Activated naive CD4-positive, alpha-beta T cell treated with anti-CD3 and anti-CD28 coated beads, Interleukin-2, amount 50 U/mL, for 16 hours (primary cell): ENCODE measurements around the gene TIAM2.
"Not testable (repeated sequence)": the region's sequence is repeated elsewhere in the genome, so short reads cannot be mapped to it uniquely, and the experiment has no call there.

Experiments
- DNase-seq: peaks from one replicate; pipeline ENCODE4 v3.0.0-alpha.2; 2020

Gene TIAM2

DNA sequence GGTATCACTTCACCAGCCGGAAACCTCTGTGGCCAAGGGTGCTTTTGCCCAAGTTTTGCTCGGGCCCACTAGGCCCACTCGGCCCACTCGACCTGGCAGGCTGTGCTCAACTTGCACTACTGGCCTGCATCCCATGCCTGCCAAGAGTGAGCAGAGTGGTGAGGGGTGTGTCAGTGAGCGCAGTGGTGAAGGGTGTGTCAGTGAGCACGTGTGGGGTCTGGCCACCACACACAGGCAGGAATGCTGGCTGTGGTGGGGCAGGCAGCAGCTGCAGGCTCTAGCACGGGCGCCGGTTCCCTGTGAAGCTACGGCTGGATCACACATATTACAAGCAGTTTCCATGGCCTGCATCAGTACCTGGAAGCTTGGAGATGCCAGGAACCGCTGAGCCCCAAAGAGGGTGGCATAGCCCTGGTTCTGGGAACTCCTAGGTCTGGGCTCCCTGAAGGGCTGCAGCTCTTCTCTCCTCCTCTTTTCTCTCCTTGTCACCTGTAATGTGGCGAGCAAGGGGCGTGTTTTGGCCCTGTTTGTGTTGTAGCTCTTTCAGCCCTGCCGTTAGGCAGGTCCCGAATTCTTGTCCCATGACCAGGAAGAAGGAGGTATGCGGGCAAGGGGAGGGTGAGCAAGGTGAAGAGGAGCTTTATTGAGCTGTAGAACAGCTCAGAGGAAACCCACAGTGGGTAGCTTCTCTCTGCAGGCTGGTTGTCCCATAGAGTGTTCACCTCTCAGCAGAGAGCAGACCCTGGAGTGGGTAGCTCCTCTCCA lies 217.7 kb downstream of the TIAM2 start:
- DNase-seq = no peak

DNA sequence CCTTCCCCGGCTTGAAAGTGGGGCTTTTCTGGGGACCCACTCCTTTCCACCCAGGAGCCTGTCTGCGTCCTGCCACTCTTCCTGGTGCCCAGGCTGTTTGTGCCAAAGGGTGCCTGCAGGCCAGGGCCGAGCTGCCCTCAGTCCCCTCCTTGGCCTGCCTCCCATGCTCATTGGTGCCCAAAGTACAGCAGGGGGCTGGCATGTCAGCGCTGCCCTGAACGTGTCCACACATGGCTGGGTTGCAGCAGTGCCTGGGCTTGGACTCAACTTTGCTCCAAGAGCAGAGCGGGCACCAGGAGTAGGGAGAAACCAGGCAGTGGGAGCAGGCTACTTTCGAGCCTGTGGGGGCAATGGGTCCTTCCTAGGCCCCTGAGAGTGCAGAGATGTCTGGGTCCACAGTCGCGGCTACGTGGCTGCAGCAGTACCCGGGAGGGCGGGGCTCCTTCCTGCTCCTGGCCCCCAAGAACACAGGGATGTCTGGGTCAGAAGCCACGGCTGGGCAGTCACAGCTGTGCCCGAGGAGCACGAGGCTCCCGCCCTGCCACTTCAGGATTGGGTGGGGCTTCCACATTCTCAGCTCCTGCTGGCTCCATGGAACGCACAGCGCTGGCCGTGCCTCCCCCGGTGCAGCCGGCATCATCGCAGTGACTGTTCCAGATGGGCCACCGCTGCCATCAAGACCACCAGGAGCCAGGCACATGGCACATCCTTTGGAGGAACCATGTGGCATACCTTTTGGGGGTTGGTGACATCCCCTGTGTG lies 218.7 kb downstream of the TIAM2 start:
- no peak for DNase-seq

DNA sequence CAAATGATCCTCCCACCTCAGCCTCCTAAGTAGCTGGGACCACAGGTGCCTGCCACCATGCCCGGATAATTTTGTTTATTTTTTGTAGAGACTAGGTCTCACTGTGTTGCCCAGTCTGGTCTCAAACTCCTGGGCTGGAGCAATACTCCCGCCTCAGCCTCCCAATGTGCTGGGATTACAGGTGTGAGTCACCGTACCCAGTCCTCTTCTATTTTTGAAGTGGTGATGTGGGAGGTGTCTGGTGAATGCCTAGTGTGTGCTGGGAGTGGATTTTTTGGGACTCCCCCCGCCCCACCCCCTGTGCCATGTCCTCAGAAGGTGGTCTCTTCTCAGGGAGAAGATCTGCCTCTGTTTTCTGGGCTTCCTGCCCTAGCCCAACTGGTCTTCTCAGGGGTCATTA lies 220.8 kb downstream of the TIAM2 start:
- no peak for DNase-seq

DNA sequence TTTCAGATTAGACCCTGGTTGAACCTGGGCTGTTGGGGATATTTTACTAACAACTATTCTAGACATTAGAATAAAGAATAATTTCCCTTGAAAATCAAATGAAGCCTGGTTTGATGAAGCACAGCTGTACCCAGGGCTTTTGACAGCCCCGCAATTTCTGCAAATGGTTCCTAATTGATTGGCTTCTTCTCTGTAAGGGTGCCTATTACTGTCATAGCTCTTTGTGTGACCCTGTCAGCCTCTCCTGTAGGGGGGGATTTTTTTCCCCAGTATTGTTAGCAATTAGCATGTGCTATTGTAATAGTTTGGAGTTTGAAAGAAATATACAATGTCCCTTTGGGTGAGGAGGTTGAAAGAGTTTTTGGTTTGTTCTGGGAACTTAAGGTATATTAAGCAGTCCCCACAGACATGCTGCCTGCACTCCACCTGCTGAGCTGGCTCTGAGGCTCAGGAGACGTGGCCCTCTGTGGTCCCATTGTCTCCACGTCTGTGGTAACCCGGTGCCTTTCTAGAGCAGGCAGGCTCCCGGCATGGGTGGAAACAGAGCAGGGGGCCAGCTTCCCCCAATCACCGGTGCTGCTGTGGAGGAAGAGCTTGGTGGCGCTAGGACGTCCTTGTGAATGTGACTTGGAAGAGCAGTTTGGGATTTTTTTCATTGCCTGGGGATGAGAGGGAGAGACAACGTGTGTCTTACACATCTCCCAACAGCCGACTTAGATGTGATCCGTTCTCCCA lies 221.4 kb downstream of the TIAM2 start:
- no peak for DNase-seq

DNA sequence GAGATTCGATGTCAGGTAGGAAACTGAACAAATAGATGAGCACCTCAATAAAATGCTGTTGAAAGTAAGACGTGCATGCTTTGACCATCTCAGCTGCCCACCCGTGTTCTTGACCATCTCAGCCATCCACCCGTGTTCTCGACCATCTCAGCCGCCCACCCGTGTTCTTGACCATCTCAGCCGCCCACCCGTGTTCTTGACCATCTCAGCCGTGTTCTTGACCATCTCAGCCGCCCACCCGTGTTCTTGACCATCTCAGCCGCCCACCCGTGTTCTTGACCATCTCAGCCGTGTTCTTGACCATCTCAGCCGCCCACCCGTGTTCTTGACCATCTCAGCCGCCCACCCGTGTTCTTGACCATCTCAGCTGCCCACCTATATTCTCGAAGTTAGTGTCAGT lies 223.6 kb downstream of the TIAM2 start:
- DNase-seq = not testable (repeated sequence)

DNA sequence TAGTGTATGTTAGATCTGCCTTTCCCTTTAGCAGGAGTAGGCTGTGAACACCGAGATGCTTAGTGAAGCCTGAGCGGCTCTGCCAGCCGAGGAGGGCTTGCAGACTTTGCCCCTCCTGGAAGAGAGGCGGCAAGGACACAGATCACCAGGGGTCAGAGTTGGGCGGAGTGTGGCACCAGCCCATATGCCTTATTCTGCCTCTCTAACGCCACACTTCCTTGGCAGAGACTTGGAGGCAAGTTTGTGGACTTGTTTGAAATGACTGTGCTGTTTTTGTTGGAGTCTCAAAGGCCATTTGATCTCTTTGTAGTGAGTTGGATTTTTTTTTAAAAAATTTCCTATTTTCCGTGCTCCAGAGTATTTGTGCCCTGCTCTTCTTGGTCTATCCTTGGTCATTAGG lies 224.2 kb downstream of the TIAM2 start:
- DNase-seq = no peak

DNA sequence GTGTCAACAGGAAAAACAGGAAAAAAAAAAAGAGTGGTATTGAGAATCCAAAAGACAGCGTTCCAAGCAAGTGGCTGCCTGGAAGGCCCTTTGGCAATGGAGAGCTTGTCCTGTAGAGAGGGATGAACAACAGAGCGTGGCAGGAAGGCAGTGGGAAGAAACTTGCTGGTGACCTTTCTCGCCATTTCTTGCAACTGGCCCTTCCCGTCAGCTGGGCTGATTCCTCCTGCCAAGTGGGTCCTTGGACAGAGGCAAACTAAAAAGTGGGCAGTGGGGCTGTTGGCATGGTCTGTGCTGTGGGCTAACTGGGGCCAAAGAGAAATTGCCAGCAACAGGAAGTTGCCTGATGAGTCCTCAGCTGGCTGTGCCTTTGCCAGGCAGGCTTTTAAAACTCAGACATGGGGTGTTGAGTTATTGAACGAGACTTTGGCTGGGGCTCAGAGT lies 224.8 kb downstream of the TIAM2 start:
- no peak for DNase-seq

DNA sequence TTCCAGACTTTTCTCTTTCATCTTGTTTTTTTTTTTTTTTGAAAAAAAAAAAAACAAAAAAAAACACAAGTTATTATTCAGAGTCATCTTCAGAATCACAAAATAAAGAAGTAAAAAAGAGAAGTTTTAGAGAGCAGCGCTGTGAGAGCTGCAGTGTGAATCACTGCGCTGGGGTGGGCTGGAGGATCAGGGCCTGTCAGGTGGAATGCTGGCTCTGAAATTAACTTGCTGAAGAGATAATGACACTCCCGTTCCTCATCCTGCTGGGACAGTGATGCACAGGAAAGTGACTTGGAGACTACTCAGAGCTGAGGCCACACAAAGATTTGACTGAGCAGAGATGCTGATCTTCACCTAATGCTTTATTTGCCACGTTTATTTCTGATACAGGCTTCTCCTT lies 226.0 kb downstream of the TIAM2 start:
- DNase-seq = no peak

DNA sequence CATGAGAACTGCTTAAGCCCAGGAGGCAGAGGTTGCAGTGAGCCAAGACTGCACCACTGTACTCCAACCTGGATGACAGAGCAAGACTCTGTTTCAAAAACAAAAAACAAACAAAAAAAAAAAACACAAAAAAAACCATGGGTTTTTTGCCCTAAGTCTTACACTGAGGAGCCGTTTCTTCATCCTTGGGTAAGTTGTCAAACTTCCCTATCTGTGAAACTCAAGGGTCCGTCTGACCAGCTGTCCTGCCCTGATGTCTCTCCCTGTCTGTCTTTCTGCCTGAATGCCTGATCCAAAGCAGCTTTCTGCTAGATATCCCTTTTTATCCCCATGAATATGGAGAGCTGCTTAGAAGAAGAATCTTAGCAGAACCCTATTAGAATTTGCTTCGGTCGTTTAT lies 227.4 kb downstream of the TIAM2 start:
- no peak for DNase-seq

DNA sequence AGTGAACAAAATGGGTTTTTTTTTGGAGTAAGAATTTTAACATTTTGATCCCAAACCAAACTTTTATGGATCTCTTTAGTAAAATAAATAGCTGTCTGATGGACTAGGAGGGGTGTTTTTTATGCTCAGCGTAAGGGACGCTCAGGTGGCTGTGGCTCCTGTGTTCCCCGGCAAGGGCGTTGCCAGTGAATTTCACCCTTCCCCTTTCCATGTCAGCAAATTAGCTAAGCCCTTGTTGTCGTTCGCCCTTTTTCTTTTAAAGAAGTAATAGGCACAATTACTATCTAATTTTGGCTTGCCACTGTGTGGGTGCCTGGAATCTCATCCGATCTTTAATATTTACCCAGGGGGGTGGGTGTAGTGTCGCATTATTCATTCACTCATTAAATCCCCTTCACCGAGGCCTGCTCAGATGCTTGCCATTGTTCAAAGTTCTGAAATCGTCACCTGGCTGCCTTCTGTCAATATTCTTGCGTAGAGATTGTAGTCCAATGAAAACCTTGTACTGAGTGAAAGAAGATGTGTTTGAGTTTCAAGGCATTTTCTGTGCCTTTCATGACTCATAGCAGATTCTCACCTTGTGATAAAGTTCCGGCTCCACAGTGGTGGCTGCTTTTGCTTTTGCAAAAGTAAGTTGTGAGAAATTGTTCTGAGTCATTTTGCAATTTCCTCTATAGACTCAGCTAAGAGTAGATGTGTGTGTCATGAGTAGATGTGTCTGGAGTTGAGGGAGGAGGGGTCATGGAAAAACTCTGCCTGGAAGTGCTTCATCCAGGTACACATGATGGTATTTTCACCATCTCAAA lies 228.7 kb downstream of the TIAM2 start:
- peak; percentile 62 for DNase-seq

DNA sequence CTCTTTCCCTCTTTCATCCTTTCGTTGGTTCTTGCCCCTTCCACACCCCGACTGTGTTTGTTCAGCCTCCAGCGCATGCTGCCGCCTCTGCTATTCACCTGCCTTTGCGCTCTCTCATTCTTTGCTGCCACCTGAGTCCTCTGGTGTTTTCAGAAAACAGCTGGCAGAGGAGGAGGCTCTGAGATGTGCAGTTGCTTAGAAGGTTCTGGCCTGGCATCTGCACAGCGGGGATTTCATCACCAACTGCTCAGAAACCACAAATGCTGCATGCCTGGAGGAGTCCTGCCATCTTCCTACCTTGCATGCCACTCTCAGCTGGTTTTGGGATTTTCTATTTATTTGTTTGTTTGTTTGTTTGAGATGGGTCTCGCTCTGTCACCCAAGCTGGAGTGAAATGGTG lies 229.5 kb downstream of the TIAM2 start:
- no peak for DNase-seq

DNA sequence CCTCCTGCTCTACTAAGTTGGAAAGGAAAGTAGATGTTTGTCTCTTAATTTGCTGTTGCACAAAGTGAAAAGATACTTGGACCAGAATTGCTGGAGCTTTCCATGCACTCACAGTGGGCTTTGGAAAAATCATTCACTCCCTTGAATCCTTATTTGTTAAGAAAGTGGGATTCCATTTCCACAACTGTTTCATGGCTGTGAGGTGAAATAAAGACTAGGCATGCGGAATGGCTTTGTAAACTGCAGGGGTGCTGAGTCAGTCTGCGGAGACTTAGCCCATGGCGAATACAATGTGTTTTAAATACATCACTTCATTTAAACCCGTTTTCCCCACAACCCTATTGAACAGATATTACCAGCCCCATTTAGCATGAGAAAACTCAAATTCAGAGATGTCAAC lies 231.9 kb downstream of the TIAM2 start:
- no peak for DNase-seq

DNA sequence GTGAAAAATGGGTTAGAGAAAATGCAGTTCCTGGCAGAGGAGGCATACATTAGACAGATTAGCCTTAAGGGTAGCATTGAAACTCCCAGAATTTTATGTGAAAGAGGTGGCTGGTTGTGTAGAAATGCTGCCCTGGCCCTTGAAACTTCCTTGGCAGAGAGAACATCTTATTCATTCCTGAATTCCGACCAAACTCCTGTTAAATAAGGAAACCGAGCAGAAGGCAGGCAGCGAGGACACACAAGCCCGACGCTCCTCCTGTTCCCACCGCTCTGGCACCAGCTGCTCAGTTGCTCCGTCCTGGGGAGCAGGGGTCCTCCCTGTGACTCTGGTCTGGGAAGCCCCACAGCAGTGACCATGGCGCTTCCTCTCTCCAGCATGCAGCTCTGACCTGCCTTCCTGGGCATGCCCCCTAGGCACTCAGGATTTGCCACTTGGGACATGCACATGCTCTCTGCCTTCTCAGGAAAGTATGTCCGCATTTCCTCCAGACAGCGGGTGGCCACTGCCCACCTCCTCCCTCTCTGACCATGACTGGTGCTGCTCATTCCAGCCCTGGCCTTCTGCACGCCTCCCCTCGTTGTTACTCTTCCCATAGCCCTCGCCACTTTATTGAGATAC lies 233.5 kb downstream of the TIAM2 start:
- DNase-seq = no peak

DNA sequence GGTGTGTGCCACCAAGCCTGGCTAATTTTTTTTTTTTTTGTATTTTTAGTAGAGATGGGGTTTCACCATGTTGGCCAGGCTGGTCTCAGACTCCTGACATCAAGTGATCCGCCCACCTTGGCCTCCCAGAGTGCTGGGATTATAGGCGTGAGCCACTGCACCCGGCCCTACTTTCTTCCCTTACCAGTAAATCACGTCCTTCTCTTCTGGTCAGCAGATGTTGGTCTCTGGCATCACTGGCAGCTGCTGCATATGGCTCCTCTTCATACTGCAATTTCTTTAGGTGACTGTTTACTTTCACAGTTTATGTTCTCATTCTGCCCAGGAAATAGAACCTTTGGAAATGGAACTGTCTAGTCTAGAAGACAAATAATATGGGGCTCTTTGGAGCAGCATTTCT lies 235.9 kb downstream of the TIAM2 start:
- DNase-seq = not testable (repeated sequence)

DNA sequence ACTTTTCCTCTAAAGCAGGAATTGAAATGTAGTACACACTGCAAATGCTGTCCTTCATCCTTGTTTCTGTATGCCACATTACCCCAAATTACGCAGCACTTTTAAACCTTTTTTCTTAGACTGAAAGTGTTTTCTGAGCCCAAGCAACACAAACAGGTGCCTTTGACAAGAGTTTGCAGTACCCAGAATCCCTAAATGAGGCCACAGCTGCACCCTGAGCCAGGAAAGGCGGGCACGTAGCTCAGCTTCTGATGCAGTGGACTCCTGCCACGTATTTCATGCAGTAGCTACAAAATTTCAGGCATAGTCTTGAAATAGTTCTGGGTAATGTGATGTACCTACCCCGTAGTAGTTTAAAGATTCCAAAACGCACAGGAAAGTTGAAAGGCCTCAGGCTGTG lies 237.7 kb downstream of the TIAM2 start:
- DNase-seq = no peak

DNA sequence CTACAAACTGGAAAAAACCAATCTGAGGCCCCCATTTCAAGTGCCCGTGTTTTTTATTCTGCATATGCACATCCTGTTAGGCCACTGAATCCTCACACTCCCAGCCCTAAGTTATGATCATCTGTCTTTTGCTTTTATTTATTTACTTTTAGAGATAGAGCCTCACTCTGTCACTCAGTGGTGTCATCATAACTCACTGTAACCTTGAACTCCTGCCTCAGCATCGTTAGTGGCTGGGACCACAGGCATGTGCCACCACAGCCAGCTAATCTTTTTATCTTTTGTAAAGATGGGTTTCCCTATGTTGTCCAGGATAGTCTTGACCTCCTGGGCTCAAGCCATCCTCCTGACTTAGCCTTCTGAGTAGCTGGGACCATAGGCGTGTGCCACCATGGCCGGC lies 239.1 kb downstream of the TIAM2 start:
- DNase-seq = no peak

DNA sequence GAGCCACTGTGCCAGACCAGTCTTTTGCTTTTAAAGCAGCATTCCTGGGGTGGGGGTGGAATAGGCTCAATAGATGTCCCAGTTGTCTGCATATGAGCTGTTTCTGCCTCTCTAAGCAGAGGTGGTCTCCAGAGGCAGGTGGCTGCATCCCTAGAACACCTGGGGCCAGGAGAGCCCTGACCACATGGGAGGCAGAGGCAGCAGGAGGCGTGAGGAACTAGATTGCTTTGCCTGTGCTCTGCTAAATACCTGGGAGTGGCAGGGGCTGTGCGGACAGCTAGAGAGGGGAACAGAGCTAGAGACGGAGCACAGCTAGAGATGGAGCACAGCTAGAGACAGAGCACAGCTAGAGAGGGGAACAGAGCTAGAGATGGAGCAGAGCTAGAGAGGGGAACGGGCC lies 239.6 kb downstream of the TIAM2 start:
- no peak for DNase-seq

DNA sequence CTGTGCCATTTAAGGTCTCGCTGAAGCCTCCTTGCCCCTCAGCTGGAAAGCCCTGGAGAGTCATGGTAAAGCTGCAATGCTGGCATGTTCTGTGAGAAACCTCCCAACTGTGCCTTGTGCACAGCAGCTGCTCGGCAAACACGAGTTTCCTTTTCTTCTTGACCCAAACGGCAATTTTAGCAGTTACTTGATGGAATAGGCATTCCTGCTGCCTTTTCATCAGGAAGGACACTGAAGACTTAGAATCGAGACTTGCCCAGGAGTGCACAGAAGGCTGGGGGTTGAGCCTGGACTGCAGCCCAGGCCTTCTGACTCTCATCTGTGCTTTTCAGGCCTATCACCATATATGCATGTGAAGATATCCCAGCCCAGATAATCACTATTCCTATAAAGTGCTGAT lies 240.0 kb downstream of the TIAM2 start:
- DNase-seq = no peak

DNA sequence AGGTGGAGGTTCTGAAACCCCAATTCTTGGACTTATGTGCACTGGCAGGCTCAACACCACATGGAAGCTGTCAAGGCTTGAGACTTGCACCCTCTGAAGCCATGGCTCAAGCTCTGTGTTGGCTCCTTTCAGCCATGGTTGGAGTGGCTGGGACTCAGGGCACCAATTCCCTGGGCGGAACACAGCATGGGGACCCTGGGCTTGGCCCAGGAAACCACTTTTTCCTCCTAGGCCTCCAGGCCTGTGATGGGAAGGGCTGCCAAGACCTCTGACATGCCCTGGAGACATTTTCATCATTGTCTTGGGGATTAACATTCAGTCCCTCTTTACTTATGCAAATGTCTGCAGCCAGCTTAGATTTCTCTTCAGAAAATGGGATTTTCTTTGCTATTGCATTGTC lies 242.5 kb downstream of the TIAM2 start:
- no peak for DNase-seq

DNA sequence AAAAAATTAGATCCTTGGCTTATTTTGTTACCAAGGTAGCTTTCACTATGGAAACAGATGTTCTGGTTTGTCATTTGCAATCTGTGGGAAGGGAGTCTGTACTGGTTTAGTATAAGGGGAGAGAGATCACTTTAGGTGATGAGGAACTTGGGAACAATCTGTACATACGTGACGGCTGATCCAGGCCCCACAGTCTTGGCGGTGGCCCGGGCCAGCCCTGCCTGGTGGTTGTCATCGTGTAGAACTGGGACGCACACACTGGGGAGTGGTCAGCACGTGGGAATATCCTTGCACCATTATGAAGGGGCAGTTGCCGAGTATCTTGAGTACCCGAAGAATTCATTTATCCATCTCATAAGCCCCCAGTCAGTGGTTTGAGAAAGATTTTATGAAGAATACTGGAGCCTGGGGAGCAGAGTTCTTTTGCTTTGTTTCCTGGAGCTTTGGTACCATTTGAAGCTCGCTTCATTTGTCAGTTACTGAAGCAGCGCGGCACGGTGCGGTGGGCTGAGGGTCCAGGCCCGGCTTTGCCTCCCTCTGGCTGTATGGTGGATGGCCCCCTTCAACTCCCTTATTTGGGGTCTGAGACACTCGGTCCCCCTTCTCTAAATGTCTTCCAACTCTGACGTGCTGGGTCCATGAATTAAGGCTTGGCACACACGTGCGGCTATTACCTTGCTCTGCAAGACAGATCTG lies 245.9 kb downstream of the TIAM2 start:
- DNase-seq = no peak

DNA sequence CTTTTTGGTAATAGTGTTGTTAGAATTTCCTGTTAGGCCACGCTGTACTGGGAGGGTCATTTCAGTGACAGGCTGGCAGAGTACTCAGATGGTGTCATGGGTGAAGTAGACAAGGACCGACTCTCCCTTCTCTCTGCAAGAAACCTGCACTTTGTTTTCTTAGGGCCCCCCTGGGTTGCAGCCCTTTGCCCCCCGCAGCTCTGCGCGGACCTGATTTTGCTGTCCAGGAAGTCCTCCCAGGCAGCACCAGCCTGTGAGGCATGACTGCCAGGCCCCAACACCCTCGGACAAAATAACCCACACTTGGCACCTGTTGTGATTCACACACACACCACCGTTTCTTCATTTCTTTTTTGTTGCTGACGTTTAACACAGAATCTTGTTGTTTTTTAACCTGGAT lies 246.9 kb downstream of the TIAM2 start:
- DNase-seq = no peak

DNA sequence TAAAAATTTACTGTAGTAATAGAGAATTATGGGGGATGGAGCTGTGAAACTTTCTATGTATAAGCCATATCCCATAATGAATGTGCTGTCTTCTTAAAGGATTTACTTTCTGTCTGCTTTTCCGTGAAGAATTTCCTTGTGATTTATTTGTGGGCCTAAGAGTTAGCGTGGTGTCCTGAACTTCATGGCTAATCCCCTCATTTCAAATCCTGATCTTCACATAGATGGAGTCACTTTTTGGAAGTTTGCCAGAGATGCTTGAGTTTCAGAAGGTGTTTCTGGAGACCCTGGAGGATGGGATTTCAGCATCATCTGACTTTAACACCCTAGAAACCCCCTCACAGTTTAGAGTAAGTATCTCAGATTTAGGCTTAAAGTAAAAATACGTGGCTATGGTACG lies 249.3 kb downstream of the TIAM2 start:
- DNase-seq = no peak
